ENCODE data around the gene CRYBB1.

The CRYBB1 gene

GRCh38 chr22:26617271-26618199, at the start of gene CRYBB1:
Gene CRYBB1 (minus strand): TSS chr22:26618027. CDS start chr22:26616319, 1,708 bp downstream.
- DNase-seq: peak; percentile 30

- DNase-seq: no peak
Measured at GRCh38 chr22:26667140-26667539, 49.3 kb upstream of the CRYBB1 start.

- DNase-seq: no peak
Measured at GRCh38 chr22:26665813-26666231, 48.0 kb upstream of the CRYBB1 start.

- DNase-seq: no peak
Measured at GRCh38 chr22:26663374-26663923, 45.6 kb upstream of the CRYBB1 start.

GRCh38 chr22:26662160-26662559, 44.3 kb upstream of the CRYBB1 start:
- DNase-seq: no peak

GRCh38 chr22:26660961-26661578, 43.2 kb upstream of the CRYBB1 start:
- peak; percentile 35 for DNase-seq

GRCh38 chr22:26660356-26660755, 42.5 kb upstream of the CRYBB1 start:
- no peak for DNase-seq

GRCh38 chr22:26658671-26659478, 41.0 kb upstream of the CRYBB1 start:
- DNase-seq: peak; percentile 86

- no peak for DNase-seq
Measured at GRCh38 chr22:26658161-26658560, 40.3 kb upstream of the CRYBB1 start.

- DNase-seq: peak; percentile 37
Measured at GRCh38 chr22:26656891-26657851, 39.3 kb upstream of the CRYBB1 start, which contains the start of gene MIAT. Gene MIAT (plus strand): TSS chr22:26657588.

- DNase-seq: no peak
Measured at GRCh38 chr22:26651815-26652214, 34.0 kb upstream of the CRYBB1 start.

GRCh38 chr22:26650722-26651421, 33.0 kb upstream of the CRYBB1 start:
- no peak for DNase-seq

- no peak for DNase-seq
Measured at GRCh38 chr22:26648528-26649388, 30.9 kb upstream of the CRYBB1 start.

GRCh38 chr22:26648011-26648497, 30.2 kb upstream of the CRYBB1 start:
- peak; percentile 97 for DNase-seq

GRCh38 chr22:26646158-26646557, 28.3 kb upstream of the CRYBB1 start:
- no peak for DNase-seq

- no peak for DNase-seq
Measured at GRCh38 chr22:26643418-26644100, 25.7 kb upstream of the CRYBB1 start.

- peak; percentile 61 for DNase-seq
Measured at GRCh38 chr22:26642465-26643417, 24.9 kb upstream of the CRYBB1 start.

GRCh38 chr22:26636296-26636695, 18.5 kb upstream of the CRYBB1 start:
- no peak for DNase-seq
